ENCODE measurements around the gene CDKL1.

The CDKL1 gene

GRCh38 chr14:50396631-50397389 lies at the start of gene CDKL1:
TSS of gene CDKL1 (minus strand) at chr14:50396881. CDS start at chr14:50395868, 1,013 bp downstream.
- no peak for DNase-seq (ENCODE audit: low read depth, low spot score)
- H3K4me3 ChIP-seq (ENCODE audit: low read depth, low read length): peak within 1 kb of the TSS; percentile 52
- ChIA-PET POLR2A (interaction anchor here (0.6 kb wide), 2 partner anchors 34 to 455 kb away, joined by 3 read pairs; no protein-coding TSS in a partner anchor), CTCF (interaction anchor here (1.2 to 2.2 kb wide), 3 partner anchors 11 to 76 kb away, joined by 3 to 7 read pairs (median 4); no protein-coding TSS in a partner anchor)
- TF ChIP-seq CTCF (IDR thresholded peaks at IDR 0.05; ENCODE audit: insufficient read depth, low read length, missing control alignments): peak; percentile 0

GRCh38 chr14:50434528-50434927 lies 37.8 kb upstream of the CDKL1 start:
- CTCF ChIA-PET: interaction anchor here (0.8 to 1.4 kb wide), 4 partner anchors 27 to 114 kb away, joined by 3 read pairs; partner anchors contain the start of gene MAP4K5
- DNase-seq (ENCODE audit: low read depth, low spot score): no peak
- no peak for TF ChIP-seq CTCF (IDR thresholded peaks at IDR 0.05; ENCODE audit: insufficient read depth, low read length, missing control alignments)
- POLR2A ChIA-PET: no interaction called here
- H3K4me3 ChIP-seq (ENCODE audit: low read depth, low read length): no peak overlapping the region

GRCh38 chr14:50432131-50432530 lies 35.5 kb upstream of the CDKL1 start:
- TF ChIP-seq CTCF (IDR thresholded peaks at IDR 0.05; ENCODE audit: insufficient read depth, low read length, missing control alignments): no peak
- POLR2A ChIA-PET: no interaction called here
- H3K4me3 ChIP-seq (ENCODE audit: low read depth, low read length): no peak overlapping the region
- no peak for DNase-seq (ENCODE audit: low read depth, low spot score)
- CTCF ChIA-PET: interaction anchor here (0.9 kb wide), 1 partner anchor 114 kb away, joined by 4 read pairs; no protein-coding TSS in a partner anchor

GRCh38 chr14:50425816-50426215 lies 29.1 kb upstream of the CDKL1 start:
- peak; percentile 49 for DNase-seq (ENCODE audit: low read depth, low spot score)
- ChIA-PET POLR2A (no interaction called here), CTCF (interaction anchor here (1.0 to 2.7 kb wide), 2 partner anchors 8 to 105 kb away, joined by 3 to 10 read pairs; no protein-coding TSS in a partner anchor)
- no peak overlapping the region for H3K4me3 ChIP-seq (ENCODE audit: low read depth, low read length)
- no peak for TF ChIP-seq CTCF (IDR thresholded peaks at IDR 0.05; ENCODE audit: insufficient read depth, low read length, missing control alignments)

- DNase-seq (ENCODE audit: low read depth, low spot score): no peak
- no peak for TF ChIP-seq CTCF (IDR thresholded peaks at IDR 0.05; ENCODE audit: insufficient read depth, low read length, missing control alignments)
- POLR2A ChIA-PET: no interaction called here
- CTCF ChIA-PET: interaction anchor here (2.7 kb wide), 1 partner anchor 104 kb away, joined by 10 read pairs; no protein-coding TSS in a partner anchor
- no peak overlapping the region for H3K4me3 ChIP-seq (ENCODE audit: low read depth, low read length)
Measured at GRCh38 chr14:50425105-50425504, 28.4 kb upstream of the CDKL1 start.

GRCh38 chr14:50423529-50423928 lies 26.8 kb upstream of the CDKL1 start:
- no peak for DNase-seq (ENCODE audit: low read depth, low spot score)
- TF ChIP-seq CTCF (IDR thresholded peaks at IDR 0.05; ENCODE audit: insufficient read depth, low read length, missing control alignments): no peak
- CTCF ChIA-PET: interaction anchor here (1.1 to 1.3 kb wide), 2 partner anchors 81 to 105 kb away, joined by 3 read pairs; no protein-coding TSS in a partner anchor
- H3K4me3 ChIP-seq (ENCODE audit: low read depth, low read length): no peak overlapping the region
- POLR2A ChIA-PET: no interaction called here
